GM12878 (cell line): ENCODE results near the gene TRAPPC12. TPM values are rescaled to one million over a fixed set of nuclear protein-coding genes. Genes with fewer than 3 reads are reported as not detected.
A peak's percentile ranks its signal among the peaks of the same experiment; 100 is the strongest.

ENCODE experiments used
- ATAC-seq: fragments of 200-7000 bp; cut with Tn5 transposase; 3 replicates; pipeline ENCODE4 v1.9.1; 2020; ENCODE audit warnings: mild to moderate bottlenecking, moderate library complexity
- BruUV-seq: library from RNA; stranded (reverse); fragments of 400-500 nt; replicated peaks from 2 replicates; lab custom pipeline; 2021; lab: Mats Ljungman, UMichigan
- CTCF ChIA-PET: fragments of 300-600 bp; sonication (Branson Sonifier 250); formaldehyde crosslinking; extraction: SDS; loops from one replicate; lab custom pipeline; 2021; ENCODE audit warnings: inconsistent platforms; lab: Yijun Ruan, JAX
- POLR2A ChIA-PET: fragments of 350-600 bp; formaldehyde crosslinking; extraction: SDS; loops from one replicate; lab custom pipeline; 2021; ENCODE audit warnings: inconsistent platforms; lab: Charles Lee
- RAD21 ChIA-PET: fragments of 300-600 bp; sonication (Branson Sonifier 250); formaldehyde crosslinking; loops from one replicate; lab custom pipeline; 2023; ENCODE audit warnings: antibody characterized with exemption; ENCODE audit not compliant: unreplicated experiment; lab: Charles Lee
- SMC1A ChIA-PET: fragments of 300-600 bp; sonication (Branson Sonifier 250); formaldehyde crosslinking; loops from one replicate; lab custom pipeline; 2023; ENCODE audit not compliant: unreplicated experiment, uncharacterized antibody; lab: Charles Lee
- DNase-seq: peaks from one replicate; pipeline ENCODE4 v3.0.0-alpha.2; 2011; ENCODE audit warnings: low read depth, low spot score
- FAIRE-seq: peaks from 3 replicates; lab custom pipeline; 2011; peaks lifted over from hg19 to GRCh38; lab: Jason Lieb, UNC
- H2AFZ ChIP-seq: 2 replicates; pipeline ENCODE4 v1.6.0; 2011; ENCODE audit warnings: low read depth, low read length, control low read depth; ENCODE audit not compliant: control insufficient read depth
- H3K27ac ChIP-seq: 2 replicates; pipeline ENCODE4 v1.5.1; 2011; ENCODE audit warnings: control low read depth; ENCODE audit not compliant: control insufficient read depth, insufficient read depth
- H3K27me3 ChIP-seq, 2 experiments: replicated peaks in 1 of 2; 2 replicates each; pipeline versions ENCODE4 v1.6.0 to v1.6.1; 2011; ENCODE audit warnings: low read length in 1 of 2; ENCODE audit not compliant: control insufficient read depth in 2 of 2, insufficient read depth in 2 of 2
- H3K36me3 ChIP-seq, 2 experiments: 2 replicates each; pipeline ENCODE4 v1.5.1; 2011; ENCODE audit warnings: low read length in 1 of 2; ENCODE audit not compliant: control insufficient read depth in 2 of 2, insufficient read depth in 2 of 2
- H3K4me1 ChIP-seq: 2 replicates; pipeline ENCODE4 v1.6.1; 2011; ENCODE audit warnings: mild to moderate bottlenecking, low read length, moderate library complexity, mixed read lengths; ENCODE audit not compliant: control insufficient read depth, insufficient read depth
- H3K4me2 ChIP-seq: 2 replicates; pipeline ENCODE4 v1.6.0; 2011; ENCODE audit warnings: control low read depth; ENCODE audit not compliant: control insufficient read depth, insufficient read depth
- H3K4me3 ChIP-seq: fragments of 200-600 bp; sonication (generic); 2 replicates; pipeline ENCODE4 v1.5.1; 2016
- H3K79me2 ChIP-seq: 2 replicates; pipeline ENCODE4 v1.6.0; 2011; ENCODE audit warnings: low read length; ENCODE audit not compliant: control insufficient read depth, insufficient read depth
- H3K9ac ChIP-seq: 2 replicates; pipeline ENCODE4 v1.8.0; 2011; ENCODE audit warnings: low read length, control low read depth, mixed read lengths; ENCODE audit not compliant: control insufficient read depth, insufficient read depth
- H3K9me3 ChIP-seq: replicated peaks from 3 replicates; pipeline ENCODE4 v1.5.1; 2011; ENCODE audit warnings: mild to moderate bottlenecking, low read length; ENCODE audit not compliant: control insufficient read depth, insufficient read depth
- H4K20me1 ChIP-seq: 2 replicates; pipeline ENCODE4 v1.6.0; 2011; ENCODE audit not compliant: control insufficient read depth, insufficient read depth
- WGBS: methylation state at CpG from one replicate; pipeline ENCODE4 v1.1.6; 2016; ENCODE audit warnings: low lambda C conversion rate; ENCODE audit not compliant: insufficient replicate concordance, insufficient coverage; ENCODE audit errors: missing lambda C conversion rate; 5-methylcytosine and 5-hydroxymethylcytosine counted together
- in situ Hi-C: fragments of 300-500 bp; cut with MboI; formaldehyde crosslinking; loops from 9 replicates; pipeline ENCODE4 v1.14.3; 2018; ENCODE audit warnings: mixed read lengths
- intact Hi-C: fragments of 100-400 bp; cut with micrococcal nuclease; formaldehyde crosslinking; loops from one replicate; pipeline ENCODE4 v1.14.2; 2022; ENCODE audit not compliant: unreplicated experiment
- polyA plus RNA-seq, 11 experiments: library from polyadenylated mRNA; depleted of rRNA in 4 of 11; unstranded in 6 of 11; stranded (reverse) in 5 of 11; fragments of >200 nt; fragmentation: Nextera tagmentation in 4 of 11; fragmentation: Illumina TruSeq in 1 of 11; extraction: Ambion mirVana in 4 of 11; extraction: Trizol in 1 of 11; gene quantifications; 1 replicate in 1 of 11; 2 replicates in 10 of 11; pipeline versions ENCODE4 v1.2.1 to v1.2.3, GENCODE V29; 2011 to 2016; ENCODE audit warnings: inconsistent platforms in 2 of 11, missing spikeins in 2 of 11, low read depth in 1 of 11
- total RNA-seq, 4 experiments: library from RNA; depleted of rRNA in 3 of 4; stranded (reverse); fragments of >200 nt in 3 of 4; fragmentation: Illumina TruSeq in 1 of 4; extraction: Trizol in 1 of 4; gene quantifications; 2 replicates each; pipeline versions ENCODE4 v1.2.1 to v1.2.3, GENCODE V29; 2013 to 2021
- TF ChIP-seq, protein P1 (sequence below): fragments of 450-650 bp; IDR thresholded peaks from 2 replicates; pipeline ENCODE4 v1.6.1; 2016; ENCODE audit warnings: mild to moderate bottlenecking
- TF ChIP-seq, protein P2 (sequence below): IDR thresholded peaks from 2 replicates; pipeline ENCODE4 v1.6.1; 2012; ENCODE audit warnings: low read depth, low read length, improper control_type of control experiment

The TRAPPC12 gene
- total and polyA plus RNA-seq, 10 of the 15 experiments (the other 5 are each of a cell fraction or from before 2014, with no cell fraction given): 8.6 to 77.1 (median 37.4) TPM

- H3K36me3 ChIP-seq: peaks cover 2 to 3% of the 10 kb centered on the region in 2 experiments; a peak in 3 of 4 replicates
These were observed 114.1 kb downstream of the TRAPPC12 start for GRCh38 chr2:3493615-3494007.

More at GRCh38 chr2:3493615-3494007, 114.1 kb downstream of the TRAPPC12 start:
- Histone ChIP-seq H3K9ac (no peak overlapping the region), H3K9me3 (no peaks in the 10 kb centered on the region), H3K27ac (no peak overlapping the region), H3K4me2 (no peak overlapping the region), H3K27me3 (no peaks in the 10 kb centered on the region), H4K20me1 (no peaks in the 10 kb centered on the region), H3K79me2 (no peaks in the 10 kb centered on the region), H3K4me1 (no peaks in the 10 kb centered on the region), H3K4me3 (no peak overlapping the region), H2AFZ (no peak overlapping the region)
- in situ Hi-C loops (no loop called here), intact Hi-C loops (no loop called here)
- no TSS peak for BruUV-seq
- TF ChIP-seq, protein P1, sequence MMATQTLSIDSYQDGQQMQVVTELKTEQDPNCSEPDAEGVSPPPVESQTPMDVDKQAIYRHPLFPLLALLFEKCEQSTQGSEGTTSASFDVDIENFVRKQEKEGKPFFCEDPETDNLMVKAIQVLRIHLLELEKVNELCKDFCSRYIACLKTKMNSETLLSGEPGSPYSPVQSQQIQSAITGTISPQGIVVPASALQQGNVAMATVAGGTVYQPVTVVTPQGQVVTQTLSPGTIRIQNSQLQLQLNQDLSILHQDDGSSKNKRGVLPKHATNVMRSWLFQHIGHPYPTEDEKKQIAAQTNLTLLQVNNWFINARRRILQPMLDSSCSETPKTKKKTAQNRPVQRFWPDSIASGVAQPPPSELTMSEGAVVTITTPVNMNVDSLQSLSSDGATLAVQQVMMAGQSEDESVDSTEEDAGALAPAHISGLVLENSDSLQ: peak; percentile 41; the same call in 1 of the 2 replicates
- TF ChIP-seq, protein P2, sequence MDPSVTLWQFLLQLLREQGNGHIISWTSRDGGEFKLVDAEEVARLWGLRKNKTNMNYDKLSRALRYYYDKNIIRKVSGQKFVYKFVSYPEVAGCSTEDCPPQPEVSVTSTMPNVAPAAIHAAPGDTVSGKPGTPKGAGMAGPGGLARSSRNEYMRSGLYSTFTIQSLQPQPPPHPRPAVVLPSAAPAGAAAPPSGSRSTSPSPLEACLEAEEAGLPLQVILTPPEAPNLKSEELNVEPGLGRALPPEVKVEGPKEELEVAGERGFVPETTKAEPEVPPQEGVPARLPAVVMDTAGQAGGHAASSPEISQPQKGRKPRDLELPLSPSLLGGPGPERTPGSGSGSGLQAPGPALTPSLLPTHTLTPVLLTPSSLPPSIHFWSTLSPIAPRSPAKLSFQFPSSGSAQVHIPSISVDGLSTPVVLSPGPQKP: no peak
- SMC1A ChIA-PET: interaction anchor here (0.7 to 1.2 kb wide), 2 partner anchors 130 to 163 kb away, joined by 3 read pairs; no protein-coding TSS in a partner anchor
- ATAC-seq (peak; percentile 50; the same call in 2 of the 3 replicates), DNase-seq (no peak), FAIRE-seq (no peak)
- RAD21 ChIA-PET: interaction anchor here (0.9 to 1.1 kb wide), 3 partner anchors 32 to 159 kb away, joined by 3 read pairs; no protein-coding TSS in a partner anchor
- CTCF ChIA-PET: interaction anchor here (0.7 to 1.3 kb wide), 2 partner anchors 31 to 66 kb away, joined by 3 read pairs; no protein-coding TSS in a partner anchor
- POLR2A ChIA-PET: no interaction called here
- 58% methylated on average over 10 of the region's 10 CpGs for WGBS
